ENCODE measurements around the gene LIMS1.
A peak's percentile ranks its signal among the peaks of the same experiment; 100 is the strongest.
"Not testable (repeated sequence)": the region's sequence is repeated elsewhere in the genome, so short reads cannot be mapped to it uniquely, and the experiment has no call there.

LIMS1 gene

GRCh38 chr2:108587621-108588020, 53.4 kb downstream of the LIMS1 start:
- no peak for DNase-seq (ENCODE audit: low read depth)

GRCh38 chr2:108588070-108588668, 53.9 kb downstream of the LIMS1 start:
- DNase-seq (ENCODE audit: low read depth) = no peak

GRCh38 chr2:108589372-108589771, 55.1 kb downstream of the LIMS1 start:
- no peak for DNase-seq (ENCODE audit: low read depth)

- no peak for DNase-seq (ENCODE audit: low read depth)
Observed at GRCh38 chr2:108589781-108590180, 55.5 kb downstream of the LIMS1 start.

GRCh38 chr2:108591163-108591562, 56.9 kb downstream of the LIMS1 start:
- DNase-seq (ENCODE audit: low read depth) = no peak

- DNase-seq (ENCODE audit: low read depth) = no peak
Observed at GRCh38 chr2:108593547-108594098, 59.4 kb downstream of the LIMS1 start.

- no peak for DNase-seq (ENCODE audit: low read depth)
Observed at GRCh38 chr2:108594132-108594981, 60.1 kb downstream of the LIMS1 start.

GRCh38 chr2:108594982-108595464, 60.8 kb downstream of the LIMS1 start:
- no peak for DNase-seq (ENCODE audit: low read depth)

- not testable (repeated sequence) for DNase-seq (ENCODE audit: low read depth)
Observed at GRCh38 chr2:108595771-108596170, 61.5 kb downstream of the LIMS1 start.

GRCh38 chr2:108597105-108597744, 63.0 kb downstream of the LIMS1 start:
- DNase-seq (ENCODE audit: low read depth) = not testable (repeated sequence)

- DNase-seq (ENCODE audit: low read depth) = not testable (repeated sequence)
Observed at GRCh38 chr2:108601199-108601598, 66.9 kb downstream of the LIMS1 start.

GRCh38 chr2:108602422-108602821, 68.2 kb downstream of the LIMS1 start:
- no peak for DNase-seq (ENCODE audit: low read depth)

- DNase-seq (ENCODE audit: low read depth) = no peak
Observed at GRCh38 chr2:108604196-108604595, 69.9 kb downstream of the LIMS1 start.

GRCh38 chr2:108605947-108606346, 71.7 kb downstream of the LIMS1 start:
- DNase-seq (ENCODE audit: low read depth) = no peak

- peak; percentile 33 for DNase-seq (ENCODE audit: low read depth)
Observed at GRCh38 chr2:108607706-108608301, 73.5 kb downstream of the LIMS1 start.

GRCh38 chr2:108611021-108611420, 76.8 kb downstream of the LIMS1 start:
- no peak for DNase-seq (ENCODE audit: low read depth)

GRCh38 chr2:108612153-108612513, 77.9 kb downstream of the LIMS1 start:
- no peak for DNase-seq (ENCODE audit: low read depth)

- peak; percentile 35 for DNase-seq (ENCODE audit: low read depth)
Observed at GRCh38 chr2:108612514-108613183, 78.4 kb downstream of the LIMS1 start.

- no peak for DNase-seq (ENCODE audit: low read depth)
Observed at GRCh38 chr2:108613261-108614042, 79.2 kb downstream of the LIMS1 start.

- no peak for DNase-seq (ENCODE audit: low read depth)
Observed at GRCh38 chr2:108614043-108614545, 79.8 kb downstream of the LIMS1 start.

GRCh38 chr2:108614659-108615058, 80.4 kb downstream of the LIMS1 start:
- DNase-seq (ENCODE audit: low read depth) = no peak
